ENCODE data around the gene PDE6A.

DNA sequence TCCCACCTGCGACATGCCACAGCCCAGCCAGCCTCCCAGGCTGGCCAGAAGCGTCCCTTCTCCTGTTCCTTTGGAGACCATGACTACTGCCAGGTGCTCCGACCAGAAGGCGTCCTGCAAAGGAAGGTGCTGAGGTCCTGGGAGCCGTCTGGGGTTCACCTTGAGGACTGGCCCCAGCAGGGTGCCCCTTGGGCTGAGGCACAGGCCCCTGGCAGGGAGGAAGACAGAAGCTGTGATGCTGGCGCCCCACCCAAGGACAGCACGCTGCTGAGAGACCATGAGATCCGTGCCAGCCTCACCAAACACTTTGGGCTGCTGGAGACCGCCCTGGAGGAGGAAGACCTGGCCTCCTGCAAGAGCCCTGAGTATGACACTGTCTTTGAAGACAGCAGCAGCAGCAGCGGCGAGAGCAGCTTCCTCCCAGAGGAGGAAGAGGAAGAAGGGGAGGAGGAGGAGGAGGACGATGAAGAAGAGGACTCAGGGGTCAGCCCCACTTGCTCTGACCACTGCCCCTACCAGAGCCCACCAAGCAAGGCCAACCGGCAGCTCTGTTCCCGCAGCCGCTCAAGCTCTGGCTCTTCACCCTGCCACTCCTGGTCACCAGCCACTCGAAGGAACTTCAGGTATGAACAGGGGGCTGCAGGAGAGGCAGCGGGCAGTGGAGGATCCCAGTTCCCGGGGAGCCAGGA is 108.0 kb downstream of the PDE6A start:
- TF ChIP-seq, protein P1, sequence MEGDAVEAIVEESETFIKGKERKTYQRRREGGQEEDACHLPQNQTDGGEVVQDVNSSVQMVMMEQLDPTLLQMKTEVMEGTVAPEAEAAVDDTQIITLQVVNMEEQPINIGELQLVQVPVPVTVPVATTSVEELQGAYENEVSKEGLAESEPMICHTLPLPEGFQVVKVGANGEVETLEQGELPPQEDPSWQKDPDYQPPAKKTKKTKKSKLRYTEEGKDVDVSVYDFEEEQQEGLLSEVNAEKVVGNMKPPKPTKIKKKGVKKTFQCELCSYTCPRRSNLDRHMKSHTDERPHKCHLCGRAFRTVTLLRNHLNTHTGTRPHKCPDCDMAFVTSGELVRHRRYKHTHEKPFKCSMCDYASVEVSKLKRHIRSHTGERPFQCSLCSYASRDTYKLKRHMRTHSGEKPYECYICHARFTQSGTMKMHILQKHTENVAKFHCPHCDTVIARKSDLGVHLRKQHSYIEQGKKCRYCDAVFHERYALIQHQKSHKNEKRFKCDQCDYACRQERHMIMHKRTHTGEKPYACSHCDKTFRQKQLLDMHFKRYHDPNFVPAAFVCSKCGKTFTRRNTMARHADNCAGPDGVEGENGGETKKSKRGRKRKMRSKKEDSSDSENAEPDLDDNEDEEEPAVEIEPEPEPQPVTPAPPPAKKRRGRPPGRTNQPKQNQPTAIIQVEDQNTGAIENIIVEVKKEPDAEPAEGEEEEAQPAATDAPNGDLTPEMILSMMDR (IDR thresholded peaks at IDR 0.05; ENCODE audit: insufficient read depth, low read length), result no peak
- no peak for TF ChIP-seq POLR2AphosphoS5 (IDR thresholded peaks at IDR 0.05; ENCODE audit: low read depth)
- no peak for TF ChIP-seq GABPA (IDR thresholded peaks at IDR 0.05; ENCODE audit: low read depth)
- TF ChIP-seq, protein P2, sequence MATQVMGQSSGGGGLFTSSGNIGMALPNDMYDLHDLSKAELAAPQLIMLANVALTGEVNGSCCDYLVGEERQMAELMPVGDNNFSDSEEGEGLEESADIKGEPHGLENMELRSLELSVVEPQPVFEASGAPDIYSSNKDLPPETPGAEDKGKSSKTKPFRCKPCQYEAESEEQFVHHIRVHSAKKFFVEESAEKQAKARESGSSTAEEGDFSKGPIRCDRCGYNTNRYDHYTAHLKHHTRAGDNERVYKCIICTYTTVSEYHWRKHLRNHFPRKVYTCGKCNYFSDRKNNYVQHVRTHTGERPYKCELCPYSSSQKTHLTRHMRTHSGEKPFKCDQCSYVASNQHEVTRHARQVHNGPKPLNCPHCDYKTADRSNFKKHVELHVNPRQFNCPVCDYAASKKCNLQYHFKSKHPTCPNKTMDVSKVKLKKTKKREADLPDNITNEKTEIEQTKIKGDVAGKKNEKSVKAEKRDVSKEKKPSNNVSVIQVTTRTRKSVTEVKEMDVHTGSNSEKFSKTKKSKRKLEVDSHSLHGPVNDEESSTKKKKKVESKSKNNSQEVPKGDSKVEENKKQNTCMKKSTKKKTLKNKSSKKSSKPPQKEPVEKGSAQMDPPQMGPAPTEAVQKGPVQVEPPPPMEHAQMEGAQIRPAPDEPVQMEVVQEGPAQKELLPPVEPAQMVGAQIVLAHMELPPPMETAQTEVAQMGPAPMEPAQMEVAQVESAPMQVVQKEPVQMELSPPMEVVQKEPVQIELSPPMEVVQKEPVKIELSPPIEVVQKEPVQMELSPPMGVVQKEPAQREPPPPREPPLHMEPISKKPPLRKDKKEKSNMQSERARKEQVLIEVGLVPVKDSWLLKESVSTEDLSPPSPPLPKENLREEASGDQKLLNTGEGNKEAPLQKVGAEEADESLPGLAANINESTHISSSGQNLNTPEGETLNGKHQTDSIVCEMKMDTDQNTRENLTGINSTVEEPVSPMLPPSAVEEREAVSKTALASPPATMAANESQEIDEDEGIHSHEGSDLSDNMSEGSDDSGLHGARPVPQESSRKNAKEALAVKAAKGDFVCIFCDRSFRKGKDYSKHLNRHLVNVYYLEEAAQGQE (IDR thresholded peaks at IDR 0.05; ENCODE audit: insufficient replicate concordance, low read depth), result no peak
- TF ChIP-seq SPI1 (IDR thresholded peaks at IDR 0.05; ENCODE audit: borderline replicate concordance, low read depth), result no peak

Measured in HL-60 (cell line).